GM19467 (cell line): ENCODE results near the gene GAS6.

Source experiments
- ATAC-seq: cut with Tn5 transposase; IDR thresholded peaks from one replicate; pipeline ENCODE4 v1.9.1; 2021; ENCODE audit warnings: mild to moderate bottlenecking, moderate library complexity; ENCODE audit not compliant: unreplicated experiment

Gene GAS6

GRCh38 chr13:113854238-113855011 is 9.5 kb downstream of the GAS6 start:
- no peak for ATAC-seq

GRCh38 chr13:113853518-113854237 is 10.2 kb downstream of the GAS6 start:
- no peak for ATAC-seq

GRCh38 chr13:113852536-113853517 is 11.0 kb downstream of the GAS6 start:
- ATAC-seq, result no peak

- ATAC-seq, result no peak
Measured at GRCh38 chr13:113851826-113852535, 11.9 kb downstream of the GAS6 start.

GRCh38 chr13:113851480-113851803 is 12.4 kb downstream of the GAS6 start:
- no peak for ATAC-seq

GRCh38 chr13:113850722-113851479 is 13.0 kb downstream of the GAS6 start:
- ATAC-seq, result no peak

- ATAC-seq, result no peak
Measured at GRCh38 chr13:113849981-113850721, 13.7 kb downstream of the GAS6 start.

- ATAC-seq, result no peak
Measured at GRCh38 chr13:113849546-113849945, 14.3 kb downstream of the GAS6 start.

GRCh38 chr13:113848431-113849260 is 15.2 kb downstream of the GAS6 start:
- no peak for ATAC-seq

GRCh38 chr13:113848020-113848419 is 15.9 kb downstream of the GAS6 start:
- ATAC-seq, result no peak

GRCh38 chr13:113846636-113847318 is 17.1 kb downstream of the GAS6 start:
- no peak for ATAC-seq

- ATAC-seq, result no peak
Measured at GRCh38 chr13:113845723-113846635, 17.9 kb downstream of the GAS6 start.

GRCh38 chr13:113845055-113845454 is 18.8 kb downstream of the GAS6 start:
- ATAC-seq, result no peak

- ATAC-seq, result no peak
Measured at GRCh38 chr13:113843864-113844556, 19.9 kb downstream of the GAS6 start.

- ATAC-seq, result no peak
Measured at GRCh38 chr13:113843063-113843654, 20.7 kb downstream of the GAS6 start.
